Measurements from ENCODE around the gene AURKB. TPM values are rescaled to one million over a fixed set of nuclear protein-coding genes. Genes with fewer than 3 reads are reported as not detected.

AURKB gene
- total RNA-seq, 1 experiment from 2014 or later: 141 TPM

DNA sequence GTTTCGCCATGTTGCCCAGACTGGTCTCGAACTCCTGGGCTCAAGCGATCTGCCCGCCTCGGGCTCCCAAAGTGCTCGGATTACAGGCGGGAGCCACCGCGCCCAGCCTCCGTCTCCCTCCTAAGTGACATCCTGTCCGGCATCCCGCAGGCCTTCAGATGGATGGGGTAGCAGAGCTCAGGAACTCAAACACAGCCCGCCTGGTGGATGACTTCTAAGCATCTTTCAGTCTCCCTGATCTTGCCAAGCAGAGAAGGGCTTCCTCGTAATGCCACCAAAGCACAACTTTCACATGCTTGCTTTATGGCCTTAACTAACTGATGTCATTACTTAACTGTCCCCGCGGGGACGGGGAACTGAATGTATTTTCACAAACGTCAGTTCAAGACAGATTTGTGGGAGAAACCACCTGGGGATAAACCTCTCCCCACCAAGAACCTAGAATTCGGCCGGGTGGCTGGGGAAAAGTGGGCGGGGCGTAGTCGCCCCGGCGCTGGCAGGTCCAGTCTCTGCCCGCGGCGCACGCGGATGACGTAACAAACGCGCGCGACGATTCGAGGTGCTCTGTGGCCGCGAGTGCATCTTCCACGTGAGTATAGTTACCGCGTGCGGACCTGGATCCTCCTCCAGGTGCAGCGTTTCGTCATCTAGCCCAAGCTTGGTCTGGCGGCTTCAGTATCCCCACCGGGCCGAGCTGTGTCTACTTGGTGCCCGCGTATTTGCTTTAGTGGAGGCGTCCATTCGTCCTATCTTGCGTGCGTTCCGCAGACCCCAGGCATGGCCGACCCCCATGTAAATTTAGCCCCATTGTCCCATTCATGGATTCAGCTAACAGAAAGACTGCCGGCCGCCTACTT is 38.6 kb upstream of the AURKB start, which contains the start of gene PFAS:
Gene PFAS (plus strand): TSS at position 539 of the 857 bp plus-strand sequence. CDS start 4,649 bp downstream, outside the sequence.
- Histone ChIP-seq H3K9ac (ENCODE audit: low read length) (peak within 1 kb of the TSS; percentile 91), H3K36me3 (ENCODE audit: control insufficient read depth in 1 of 2, insufficient read depth in 2 of 2, low read length in 2 of 2) (peaks cover under 1 to 12% of the 10 kb centered on the region in 2 experiments; a peak in 3 of 4 replicates), H3K4me2 (ENCODE audit: low read length) (peak within 1 kb of the TSS; percentile 93), H3K27me3 (ENCODE audit: insufficient read depth, low read length) (no peaks in the 10 kb centered on the region), H3K79me2 (ENCODE audit: insufficient read depth, low read length) (peaks cover 78% of the 10 kb centered on the region), H3K9me3 (ENCODE audit: control insufficient read depth in 1 of 2, insufficient read depth in 1 of 2, low read depth in 1 of 2, low read length in 2 of 2) (no peaks in the 10 kb centered on the region), H2AFZ (ENCODE audit: low read depth, low read length, poor library complexity, severe bottlenecking) (no peak within 1 kb of the TSS), H3K4me1 (ENCODE audit: control insufficient read depth in 1 of 2, insufficient read depth in 2 of 2, low read length in 2 of 2) (peaks cover 14 to 26% of the 10 kb centered on the region in 2 experiments), H4K20me1 (ENCODE audit: insufficient read depth) (no peaks in the 10 kb centered on the region), H3K9me2 (ENCODE audit: insufficient read depth) (no peaks in the 10 kb centered on the region), H3K4me3 (replicated peaks in 1 of 2; ENCODE audit: low read depth in 1 of 2, low read length in 2 of 2) (peak within 1 kb of the TSS; percentile 85 to 99), H3K27ac (ENCODE audit: low read depth, low read length) (peak within 1 kb of the TSS; percentile 98)
- DNase-seq (ENCODE audit: low read depth, low spot score): peak; percentile 90
- RAD21 ChIA-PET (ENCODE audit: low non-redundant PET in 1 of 2, low total read pairs in 2 of 2, uncharacterized antibody in 2 of 2, unreplicated experiment in 2 of 2): no interaction called here
- CTCF ChIA-PET: interaction anchor here (0.6 to 2.3 kb wide), 2 partner anchors 52 to 64 kb away, joined by 3 to 9 read pairs; no protein-coding TSS in a partner anchor
- POLR2A ChIA-PET: interaction anchor here (0.6 to 4.1 kb wide), 11 partner anchors 27 to 1001 kb away, joined by 3 to 49 read pairs (median 5); partner anchors contain the start of genes ALOXE3, BORCS6 and SLC25A35
- BruUV-seq (replicated peaks): no TSS peak
- TF ChIP-seq ZFX (IDR thresholded peaks at IDR 0.05) (peak; percentile 21; the same call in 1 of the 2 replicates), SRF (IDR thresholded peaks at IDR 0.05; ENCODE audit: low read depth) (peak; percentile 93), YY1 (IDR thresholded peaks at IDR 0.05; ENCODE audit: extremely low read depth, insufficient replicate concordance, low read depth, low read length) (peak; percentile 50), TCF7L2 (IDR thresholded peaks at IDR 0.05; ENCODE audit: borderline replicate concordance, extremely low read depth, insufficient read depth, insufficient read length) (peak; percentile 32), CBX3 (IDR thresholded peaks at IDR 0.05; ENCODE audit: low read depth) (0 out of 2 replicates have a peak, but pooled peaks have one; percentile 25), SP1 (IDR thresholded peaks at IDR 0.05; ENCODE audit: low read depth) (peak; percentile 79), FOSL1 (IDR thresholded peaks at IDR 0.05; ENCODE audit: low read depth) (no peak), CEBPB (IDR thresholded peaks at IDR 0.05; ENCODE audit: low read depth) (no peak; the same call in 1 of the 2 replicates), POLR2AphosphoS5 (IDR thresholded peaks at IDR 0.05; ENCODE audit: low read depth, low read length) (peak; percentile 87), JUND (IDR thresholded peaks at IDR 0.05) (no peak), POLR2A (IDR thresholded peaks at IDR 0.05; ENCODE audit: borderline replicate concordance, extremely low read depth, insufficient read depth, insufficient read length) (peak; percentile 89), SIN3A (IDR thresholded peaks at IDR 0.05; ENCODE audit: low read depth) (peak; percentile 98)
- TF ChIP-seq, protein P1, sequence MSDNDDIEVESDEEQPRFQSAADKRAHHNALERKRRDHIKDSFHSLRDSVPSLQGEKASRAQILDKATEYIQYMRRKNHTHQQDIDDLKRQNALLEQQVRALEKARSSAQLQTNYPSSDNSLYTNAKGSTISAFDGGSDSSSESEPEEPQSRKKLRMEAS (IDR thresholded peaks at IDR 0.05): peak; percentile 99
- peak; percentile 64 for ATAC-seq
- intact Hi-C loops (cut with micrococcal nuclease): loop anchor here (1.0 to 2.0 kb wide), 3 partner anchors 62 to 134 kb away; partner anchors contain the start of gene RPL26
